K562 treated with DMSO at 1 percent for 24 hours (cell line): ENCODE data around the gene ASB13. TPM values are rescaled to one million over a fixed set of nuclear protein-coding genes. Genes with fewer than 3 reads are reported as not detected.

ENCODE experiments used
- total RNA-seq: library from RNA; unstranded; fragments of 300-600 nt; gene quantifications from 2 replicates; pipeline ENCODE4 v1.2.3, GENCODE V29; 2022; ENCODE audit warnings: low read depth; ENCODE audit not compliant: insufficient read depth

The ASB13 gene, protein sequence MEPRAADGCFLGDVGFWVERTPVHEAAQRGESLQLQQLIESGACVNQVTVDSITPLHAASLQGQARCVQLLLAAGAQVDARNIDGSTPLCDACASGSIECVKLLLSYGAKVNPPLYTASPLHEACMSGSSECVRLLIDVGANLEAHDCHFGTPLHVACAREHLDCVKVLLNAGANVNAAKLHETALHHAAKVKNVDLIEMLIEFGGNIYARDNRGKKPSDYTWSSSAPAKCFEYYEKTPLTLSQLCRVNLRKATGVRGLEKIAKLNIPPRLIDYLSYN
- 34.1 and 34.6 TPM in 2 replicates for total RNA-seq

DNA sequence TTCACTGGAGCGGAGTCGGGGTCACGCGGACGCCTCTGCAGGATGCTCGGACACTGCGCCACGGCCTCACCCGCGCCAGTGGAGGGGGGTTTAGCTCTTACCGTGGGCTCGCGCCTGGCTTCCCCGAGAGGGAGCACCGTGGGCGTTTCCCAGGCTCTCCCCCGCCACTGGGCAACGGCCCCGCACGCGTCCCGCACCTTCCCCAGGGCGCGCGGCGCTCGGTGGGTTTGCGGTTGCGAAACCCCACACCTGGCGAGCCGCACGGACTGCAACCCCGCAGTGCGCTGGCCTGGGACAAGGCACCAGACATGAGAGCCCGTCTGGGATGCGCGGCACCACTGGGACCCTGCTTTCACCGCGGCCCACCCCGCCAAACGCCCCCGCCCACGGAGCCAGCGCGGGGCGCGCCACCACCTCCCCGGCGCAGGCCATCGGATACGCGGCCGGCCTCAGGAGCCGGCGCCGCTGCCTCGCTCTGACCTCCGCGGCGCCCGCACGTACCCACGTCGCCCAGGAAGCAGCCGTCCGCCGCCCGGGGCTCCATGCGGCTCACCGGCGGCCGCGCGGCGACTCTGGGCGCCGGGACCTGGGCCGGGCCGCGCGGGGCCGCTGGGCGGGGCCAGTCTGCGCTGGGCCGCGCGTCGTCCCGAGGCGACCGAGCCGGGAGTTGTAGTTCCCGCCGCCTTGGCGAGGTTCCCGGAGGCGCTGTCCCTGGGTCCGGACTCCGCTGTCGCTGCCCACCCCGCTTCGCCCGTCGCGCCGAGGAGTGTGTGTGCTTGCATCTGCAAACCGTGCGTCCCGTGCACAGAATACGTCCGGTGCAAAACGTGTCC is at the start of gene ASB13:
ASB13 (minus strand) TSS at position 588 of the 833 bp plus-strand sequence; CDS start at position 544, 44 bp downstream.

DNA sequence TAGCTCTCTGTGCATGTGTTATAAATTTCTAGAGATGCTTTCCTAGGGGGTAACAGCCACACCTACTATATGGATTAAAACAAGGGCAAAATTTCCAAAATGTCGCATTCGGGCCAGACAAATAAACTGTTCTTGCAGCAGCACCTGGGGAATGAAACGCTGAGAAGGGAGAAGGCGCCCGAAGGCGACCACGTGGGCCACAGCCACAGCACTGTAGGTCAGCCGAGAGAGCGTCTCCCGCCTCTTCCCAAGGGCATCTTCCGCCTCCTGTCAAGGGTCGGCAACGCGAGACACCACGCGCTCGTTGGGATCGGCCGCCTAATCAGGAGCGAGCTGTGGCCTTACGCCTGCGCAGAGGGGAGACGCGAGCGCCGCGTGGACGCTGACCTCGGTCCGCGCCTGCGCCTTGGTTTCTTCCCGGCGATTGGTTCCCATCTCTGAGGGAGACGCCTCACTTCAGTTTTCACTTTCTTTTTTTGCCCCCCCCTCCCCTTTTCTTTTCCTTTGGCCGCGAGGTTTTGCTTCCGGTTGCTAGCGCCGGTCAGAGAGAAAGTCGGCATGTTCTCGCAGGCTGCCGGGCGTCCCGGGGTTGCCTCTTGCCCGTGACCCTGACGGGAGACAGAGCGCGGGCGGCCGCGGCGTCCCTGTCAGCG is 18.0 kb upstream of the ASB13 start, which contains the start of gene TASOR2:
TASOR2 (plus strand) TSS at position 521 of the 653 bp plus-strand sequence. CDS start 35,805 bp downstream, outside the sequence.

Other genes starting within 250 kb of the ASB13 start
- gene CALML5, start 167.0 kb downstream of the ASB13 start, total RNA-seq: not detected in 2 replicates
- gene CALML3, start 141.6 kb downstream of the ASB13 start, total RNA-seq: not detected in 2 replicates
- gene TASOR2, start 18.2 kb upstream of the ASB13 start, total RNA-seq: 21.0 and 24.4 TPM in 2 replicates
- gene GDI2, start 146.8 kb upstream of the ASB13 start, total RNA-seq: 138 and 160 TPM in 2 replicates
- 5.9 and 6.9 TPM in 2 replicates for gene ANKRD16, start 223.3 kb upstream of the ASB13 start, total RNA-seq
- gene FBH1, start 223.6 kb upstream of the ASB13 start, total RNA-seq: 79.3 and 82.9 TPM in 2 replicates